Measurements from ENCODE around the gene OR1D5.
"Not testable (repeated sequence)": the region's sequence is repeated elsewhere in the genome, so short reads cannot be mapped to it uniquely, and the experiment has no call there.

Gene OR1D5

GRCh38 chr17:3035968-3036280 lies 27.5 kb downstream of the OR1D5 start:
- FAIRE-seq (no peak), DNase-seq (ENCODE audit: insufficient read length, low spot score) (no peak)
- TF ChIP-seq POLR2A (IDR thresholded peaks at IDR 0.05; ENCODE audit: low read depth, low read length): no peak

GRCh38 chr17:3035256-3035967 lies 28.0 kb downstream of the OR1D5 start:
- TF ChIP-seq POLR2A (IDR thresholded peaks at IDR 0.05; ENCODE audit: low read depth, low read length): no peak
- DNase-seq (ENCODE audit: insufficient read length, low spot score) (no peak), FAIRE-seq (no peak)

- FAIRE-seq (no peak), DNase-seq (ENCODE audit: insufficient read length, low spot score) (no peak)
- TF ChIP-seq POLR2A (IDR thresholded peaks at IDR 0.05; ENCODE audit: low read depth, low read length): no peak
These were observed 28.9 kb downstream of the OR1D5 start for GRCh38 chr17:3034578-3034920.

GRCh38 chr17:3033741-3034577 lies 29.4 kb downstream of the OR1D5 start:
- no peak for DNase-seq (ENCODE audit: insufficient read length, low spot score)
- no peak for FAIRE-seq
- TF ChIP-seq POLR2A (IDR thresholded peaks at IDR 0.05; ENCODE audit: low read depth, low read length): no peak

- no peak for FAIRE-seq
- TF ChIP-seq POLR2A (IDR thresholded peaks at IDR 0.05; ENCODE audit: low read depth, low read length): no peak
- no peak for DNase-seq (ENCODE audit: insufficient read length, low spot score)
These were observed 30.2 kb downstream of the OR1D5 start for GRCh38 chr17:3033248-3033640.

- TF ChIP-seq POLR2A (IDR thresholded peaks at IDR 0.05; ENCODE audit: low read depth, low read length): no peak
- FAIRE-seq (no peak), DNase-seq (ENCODE audit: insufficient read length, low spot score) (no peak)
These were observed 30.9 kb downstream of the OR1D5 start for GRCh38 chr17:3032258-3033247.

DNA sequence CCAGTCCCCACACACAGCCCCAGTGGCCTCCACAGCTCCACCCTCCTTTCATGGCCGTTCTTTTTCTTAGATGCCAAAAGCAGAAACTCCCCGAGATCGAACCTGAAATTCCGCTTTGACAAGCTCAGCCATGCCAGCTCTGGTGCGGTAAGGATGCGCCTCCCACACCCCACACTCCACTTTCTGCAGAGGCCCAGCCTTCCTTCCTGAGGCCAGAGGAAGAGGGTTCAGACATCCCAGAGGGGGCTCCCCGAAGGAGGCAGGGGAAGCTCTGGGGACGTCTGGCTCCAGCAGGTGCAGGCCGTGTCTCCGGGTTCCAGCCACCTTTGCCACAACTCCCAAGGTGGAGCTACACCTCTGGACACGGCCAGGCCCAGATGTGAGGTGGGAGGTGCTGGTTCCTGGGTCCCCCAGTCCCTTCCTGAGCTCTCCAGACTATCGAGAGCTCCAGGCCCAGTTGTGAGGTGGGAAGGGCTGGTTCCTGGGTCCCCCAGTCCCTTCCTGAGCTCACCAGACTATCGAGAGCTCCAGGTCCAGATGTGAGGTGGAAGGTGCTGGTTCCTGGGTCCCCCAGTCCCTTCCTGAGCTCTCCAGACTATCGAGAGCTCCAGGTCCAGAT lies 32.4 kb downstream of the OR1D5 start:
- not testable (repeated sequence) for DNase-seq (ENCODE audit: insufficient read length, low spot score); FAIRE-seq

GRCh38 chr17:3030096-3030495 lies 33.3 kb downstream of the OR1D5 start:
- no peak for TF ChIP-seq POLR2A (IDR thresholded peaks at IDR 0.05; ENCODE audit: low read depth, low read length)
- no peak for FAIRE-seq
- DNase-seq (ENCODE audit: insufficient read length, low spot score): peak; percentile 57

DNA sequence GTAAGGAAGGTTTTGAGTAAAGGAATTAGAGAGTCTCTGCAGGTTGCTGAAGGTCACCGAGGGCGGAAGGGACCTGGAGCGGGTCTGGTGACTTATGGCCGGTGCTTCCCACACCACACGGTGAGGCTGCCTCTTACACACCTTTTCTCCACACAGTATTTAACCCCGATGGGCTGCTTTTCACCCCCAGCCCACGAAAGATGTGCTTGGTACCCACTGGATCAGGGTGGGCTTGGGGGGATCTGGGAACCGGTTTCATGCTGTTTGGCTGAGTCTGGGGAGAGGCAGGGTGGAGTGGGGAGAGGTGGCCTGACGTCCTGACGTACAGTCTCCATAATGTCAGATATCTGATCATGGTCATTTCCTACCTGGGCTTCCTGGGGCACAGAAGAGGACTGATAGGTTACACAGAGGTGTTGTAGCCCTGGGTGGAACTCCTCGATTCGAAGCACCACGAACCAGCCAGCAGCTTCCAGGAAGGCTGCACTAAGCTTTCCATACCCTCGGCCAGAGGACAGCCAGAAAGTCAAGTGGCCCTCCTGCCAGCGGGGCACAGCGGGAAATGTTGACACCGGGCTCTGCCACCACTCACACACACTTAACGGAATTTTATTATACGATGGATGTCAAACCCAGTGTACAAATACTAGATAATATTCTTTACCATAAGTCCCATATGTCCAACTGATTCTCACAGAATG lies 34.0 kb downstream of the OR1D5 start:
- no peak for TF ChIP-seq POLR2A (IDR thresholded peaks at IDR 0.05; ENCODE audit: low read depth, low read length)
- no peak for DNase-seq (ENCODE audit: insufficient read length, low spot score)
- no peak for FAIRE-seq

GRCh38 chr17:3027786-3028532 lies 35.4 kb downstream of the OR1D5 start:
- no peak for TF ChIP-seq POLR2A (IDR thresholded peaks at IDR 0.05; ENCODE audit: low read depth, low read length)
- FAIRE-seq (no peak), DNase-seq (ENCODE audit: insufficient read length, low spot score) (no peak)

- FAIRE-seq (no peak), DNase-seq (ENCODE audit: insufficient read length, low spot score) (no peak)
- TF ChIP-seq POLR2A (IDR thresholded peaks at IDR 0.05; ENCODE audit: low read depth, low read length): no peak
These were observed 36.3 kb downstream of the OR1D5 start for GRCh38 chr17:3026856-3027751.

Measured in H54 (cell line).